GM12874 (cell line): Measurements from ENCODE around the gene THADA.

Experiments used
- TF ChIP-seq, protein P1 (sequence below): IDR thresholded peaks from 2 replicates; pipeline ENCODE4 v1.5.1; 2011; ENCODE audit warnings: low read depth, mild to moderate bottlenecking, control low read depth, low read length, moderate library complexity; ENCODE audit not compliant: insufficient read depth

THADA gene

DNA sequence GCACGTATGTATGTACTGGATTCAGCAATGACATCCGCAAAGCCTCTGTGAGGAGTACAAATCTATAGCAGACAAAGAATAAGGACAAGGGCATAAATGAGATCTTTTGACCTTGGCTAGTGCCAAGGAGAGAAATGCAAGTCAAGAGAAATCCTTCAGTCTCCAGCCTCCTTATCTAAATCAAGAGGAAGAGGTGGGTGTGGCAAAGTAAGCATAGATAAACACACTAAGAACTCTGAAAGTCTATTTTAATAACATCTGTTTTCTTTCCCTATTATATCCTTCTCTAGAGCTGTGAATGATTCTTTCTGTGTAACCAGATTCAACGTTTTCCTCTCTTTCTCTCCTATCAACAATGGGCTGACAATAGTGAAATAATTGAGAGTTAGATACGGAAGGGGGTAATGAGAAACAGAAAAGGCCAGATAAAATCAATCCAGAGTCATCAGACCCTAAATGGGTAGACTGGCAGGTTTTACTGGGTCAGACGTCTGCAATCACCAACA is 250.9 kb downstream of the THADA start:
- TF ChIP-seq, protein P1, sequence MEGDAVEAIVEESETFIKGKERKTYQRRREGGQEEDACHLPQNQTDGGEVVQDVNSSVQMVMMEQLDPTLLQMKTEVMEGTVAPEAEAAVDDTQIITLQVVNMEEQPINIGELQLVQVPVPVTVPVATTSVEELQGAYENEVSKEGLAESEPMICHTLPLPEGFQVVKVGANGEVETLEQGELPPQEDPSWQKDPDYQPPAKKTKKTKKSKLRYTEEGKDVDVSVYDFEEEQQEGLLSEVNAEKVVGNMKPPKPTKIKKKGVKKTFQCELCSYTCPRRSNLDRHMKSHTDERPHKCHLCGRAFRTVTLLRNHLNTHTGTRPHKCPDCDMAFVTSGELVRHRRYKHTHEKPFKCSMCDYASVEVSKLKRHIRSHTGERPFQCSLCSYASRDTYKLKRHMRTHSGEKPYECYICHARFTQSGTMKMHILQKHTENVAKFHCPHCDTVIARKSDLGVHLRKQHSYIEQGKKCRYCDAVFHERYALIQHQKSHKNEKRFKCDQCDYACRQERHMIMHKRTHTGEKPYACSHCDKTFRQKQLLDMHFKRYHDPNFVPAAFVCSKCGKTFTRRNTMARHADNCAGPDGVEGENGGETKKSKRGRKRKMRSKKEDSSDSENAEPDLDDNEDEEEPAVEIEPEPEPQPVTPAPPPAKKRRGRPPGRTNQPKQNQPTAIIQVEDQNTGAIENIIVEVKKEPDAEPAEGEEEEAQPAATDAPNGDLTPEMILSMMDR = no peak

DNA sequence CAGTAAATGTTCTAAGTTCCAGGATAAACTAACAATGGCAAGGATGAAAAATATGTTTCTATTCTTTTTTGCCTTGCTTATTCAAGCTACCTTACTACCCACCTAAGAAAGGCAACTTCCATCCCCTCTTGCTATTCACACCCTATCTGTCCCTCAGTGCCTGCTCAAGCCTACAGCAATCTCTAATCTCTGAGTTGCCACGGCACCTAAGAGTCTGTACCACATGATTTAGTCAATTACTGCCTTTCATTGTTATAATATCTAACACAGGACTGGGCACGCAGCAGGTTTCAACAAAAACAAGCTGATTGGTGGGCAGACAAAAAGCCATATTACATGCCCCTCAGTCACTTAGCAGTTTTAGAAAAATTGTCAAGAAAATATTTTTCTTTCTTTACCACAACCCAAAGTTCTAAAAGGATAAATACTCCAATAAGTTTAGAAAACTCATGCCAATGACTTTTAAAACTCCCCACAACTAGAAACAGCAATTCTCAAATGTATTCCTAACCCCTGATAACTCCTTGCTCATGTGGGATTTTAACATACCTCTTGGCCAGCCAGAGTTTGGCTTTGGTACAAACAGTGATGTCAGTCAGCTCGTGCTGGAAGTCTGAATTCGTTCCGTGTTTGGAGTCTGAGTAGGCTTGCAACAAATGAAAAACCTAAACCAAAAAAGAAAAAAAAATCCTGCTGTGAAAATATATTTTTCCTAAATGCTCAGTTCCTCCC is 252.1 kb downstream of the THADA start:
- TF ChIP-seq, protein P1 = no peak

DNA sequence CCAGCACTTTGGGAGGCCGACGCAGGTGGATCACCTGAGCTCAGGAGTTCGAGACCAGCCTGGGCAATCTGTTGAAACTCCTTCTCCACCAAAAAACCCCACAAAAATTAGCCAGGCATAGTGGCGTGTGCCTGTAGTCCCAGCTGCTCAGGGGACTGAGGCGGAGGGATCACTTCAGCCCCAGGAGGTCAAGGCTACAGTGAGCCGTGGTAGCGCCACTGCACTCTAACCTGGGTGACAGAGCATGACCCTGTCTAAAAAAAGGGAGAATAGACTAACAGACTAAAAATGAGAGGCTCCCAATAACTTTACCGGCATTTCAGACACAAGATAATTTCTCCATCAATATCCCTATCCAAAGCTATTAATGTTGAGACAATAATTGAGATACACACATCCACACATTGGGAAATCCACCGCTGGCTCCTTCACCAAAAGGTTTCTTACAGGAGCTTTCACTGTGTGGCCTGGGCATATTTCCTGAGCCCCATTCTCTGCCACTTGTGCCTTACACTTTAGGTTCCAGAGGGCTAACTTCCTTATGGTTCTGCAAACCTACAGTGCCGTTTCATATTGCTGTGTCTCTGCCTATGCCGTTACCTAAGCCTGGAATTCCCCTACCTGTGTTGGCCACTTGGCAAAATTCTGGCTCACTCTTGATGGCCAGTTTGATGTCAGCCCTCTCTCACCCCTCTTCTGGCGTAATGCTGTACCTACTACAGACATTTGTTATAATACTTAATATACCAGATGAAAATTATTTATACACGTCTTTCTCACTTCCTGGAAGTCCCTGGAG is 253.7 kb downstream of the THADA start:
- TF ChIP-seq, protein P1 = no peak

DNA sequence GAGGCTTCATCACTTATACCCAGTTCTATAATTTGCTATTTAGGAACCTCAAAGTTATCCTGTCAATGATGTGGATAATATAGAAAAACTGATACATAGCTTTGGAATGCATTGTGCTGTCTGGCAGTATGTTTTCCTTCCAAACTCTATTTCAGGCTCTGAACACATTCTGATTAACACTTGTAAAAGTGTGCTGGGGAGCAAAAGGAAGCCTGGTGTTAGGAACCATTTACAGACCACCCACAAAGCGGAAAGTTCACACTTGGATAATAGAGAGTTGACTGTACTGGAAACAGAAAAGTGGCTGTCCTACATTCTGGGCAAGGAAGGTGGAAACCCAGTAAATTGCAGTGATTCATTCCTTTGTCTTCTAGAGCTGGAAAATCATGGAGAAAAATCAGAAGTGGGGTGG is 254.9 kb downstream of the THADA start:
- TF ChIP-seq, protein P1 = no peak

DNA sequence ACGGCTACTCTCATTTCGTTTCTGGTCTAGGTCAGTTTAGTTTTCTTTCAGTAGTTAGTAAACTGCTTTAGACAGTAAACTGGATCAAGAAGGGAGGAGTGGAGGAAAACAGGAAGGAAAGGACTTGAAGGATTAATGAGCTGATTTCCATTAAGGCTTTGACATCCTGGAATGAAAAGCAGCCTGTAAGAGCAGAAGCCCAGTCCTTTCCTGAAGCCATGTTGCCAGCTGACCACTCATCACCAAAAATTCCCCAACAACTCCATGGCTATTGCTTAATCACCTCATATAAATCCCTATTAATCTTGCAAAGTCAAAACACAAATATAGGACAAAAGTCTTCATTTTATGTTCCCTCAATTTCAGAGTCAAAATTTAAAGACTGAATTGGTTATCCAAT is 255.8 kb downstream of the THADA start:
- TF ChIP-seq, protein P1 = no peak

DNA sequence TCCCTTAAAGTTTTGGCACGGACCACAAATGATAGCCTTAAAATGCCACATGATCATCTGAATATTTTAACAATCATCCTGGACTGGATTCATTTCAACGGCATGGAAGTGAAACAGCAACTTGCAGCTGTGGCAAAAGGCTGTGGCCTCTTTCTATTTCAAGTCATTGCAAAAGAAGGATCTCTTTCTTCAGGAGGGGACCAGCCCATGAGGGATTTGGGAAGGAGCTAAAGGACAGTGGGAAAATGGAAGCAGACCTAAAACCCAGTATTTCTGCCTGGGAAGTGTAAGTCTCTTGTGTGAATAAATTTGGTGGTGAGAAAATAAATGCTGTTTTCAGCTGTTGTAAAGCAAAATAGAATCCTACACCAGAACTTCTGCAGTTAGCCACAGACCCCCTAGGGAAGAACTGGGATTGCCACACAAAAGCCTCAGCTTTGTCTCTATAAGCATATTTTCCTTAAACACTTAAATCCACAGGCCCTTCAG is 262.1 kb downstream of the THADA start:
- TF ChIP-seq, protein P1 = no peak

DNA sequence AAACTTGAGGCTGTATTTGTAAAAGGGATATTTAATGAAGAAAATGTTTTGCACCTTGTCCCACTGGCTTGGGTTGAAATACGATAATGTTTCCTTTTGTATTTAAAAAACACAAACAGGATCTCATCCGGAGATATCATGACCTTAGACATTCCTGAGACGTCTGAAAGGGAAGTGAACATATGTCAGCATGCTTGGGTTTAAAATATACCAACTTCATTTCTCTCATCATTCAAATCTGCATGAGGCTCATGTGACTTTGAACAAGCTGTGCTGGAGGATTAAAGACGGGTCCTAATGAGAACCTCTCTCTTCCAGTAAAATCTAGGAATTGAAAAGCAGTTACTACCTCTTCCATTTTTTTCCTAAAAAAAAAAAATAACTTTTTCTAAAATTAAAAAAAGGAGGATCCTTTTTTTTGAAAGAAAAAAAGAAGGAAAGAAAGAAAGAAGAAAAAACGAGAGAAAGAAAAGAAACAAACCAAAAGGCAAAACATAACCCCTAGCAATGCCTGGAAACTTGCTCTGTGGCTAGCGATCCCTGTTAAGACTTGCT is 262.7 kb downstream of the THADA start:
- TF ChIP-seq, protein P1 = no peak
